Measurements from ENCODE around the gene RHOF.
"Not testable (repeated sequence)": the region's sequence is repeated elsewhere in the genome, so short reads cannot be mapped to it uniquely, and the experiment has no call there.

Gene RHOF

GRCh38 chr12:121794534-121795033, 1.1 kb upstream of the RHOF start:
- TF ChIP-seq CTCF (conservative IDR thresholded peaks at IDR 0.05; ENCODE audit: low read depth): peak; percentile 64; the same call in 1 of the 2 replicates
- peak overlapping the region; percentile 100 for H3K27ac ChIP-seq
- ChIA-PET POLR2A (ENCODE audit: low non-redundant PET) (interaction anchor here (0.6 to 2.2 kb wide), 3 partner anchors 9 to 17 kb away, joined by 3 to 12 read pairs (median 5); partner anchors contain the start of gene SETD1B), CTCF (interaction anchor here (0.5 to 7.9 kb wide), 41 partner anchors 8 to 482 kb away, joined by 3 to 212 read pairs (median 5); partner anchors contain the start of genes PSMD9, SETD1B and TMEM120B)
- DNase-seq (ENCODE audit: low spot score): no peak

- POLR2A ChIA-PET (ENCODE audit: low non-redundant PET): interaction anchor here (0.6 to 2.2 kb wide), 3 partner anchors 10 to 18 kb away, joined by 3 to 12 read pairs (median 5); partner anchors contain the start of gene SETD1B
- peak; percentile 85 for DNase-seq (ENCODE audit: low spot score)
- H3K27ac ChIP-seq: peak overlapping the region; percentile 100
- CTCF ChIA-PET: interaction anchor here (0.5 to 7.9 kb wide), 40 partner anchors 9 to 411 kb away, joined by 3 to 212 read pairs (median 4); partner anchors contain the start of genes PSMD9, SETD1B and TMEM120B
- peak; percentile 98 for TF ChIP-seq CTCF (conservative IDR thresholded peaks at IDR 0.05; ENCODE audit: low read depth)
These were observed 498 bp upstream of the RHOF start for GRCh38 chr12:121793838-121794533.

GRCh38 chr12:121792607-121793439, 665 bp downstream of the RHOF start:
- CTCF ChIA-PET: interaction anchor here (0.6 to 7.9 kb wide), 14 partner anchors 10 to 259 kb away, joined by 3 to 212 read pairs (median 9); partner anchors contain the start of genes PSMD9 and SETD1B
- no peak for DNase-seq (ENCODE audit: low spot score)
- TF ChIP-seq CTCF (conservative IDR thresholded peaks at IDR 0.05; ENCODE audit: low read depth): no peak
- H3K27ac ChIP-seq: peak overlapping the region; percentile 100
- POLR2A ChIA-PET (ENCODE audit: low non-redundant PET): no interaction called here

GRCh38 chr12:121791671-121792551, 1.6 kb downstream of the RHOF start:
- no peak for DNase-seq (ENCODE audit: low spot score)
- peak overlapping the region; percentile 100 for H3K27ac ChIP-seq
- ChIA-PET CTCF (interaction anchor here (1.0 to 7.9 kb wide), 6 partner anchors 14 to 239 kb away, joined by 3 to 212 read pairs (median 20); partner anchors contain the start of gene PSMD9), POLR2A (ENCODE audit: low non-redundant PET) (no interaction called here)
- TF ChIP-seq CTCF (conservative IDR thresholded peaks at IDR 0.05; ENCODE audit: low read depth): no peak

GRCh38 chr12:121790785-121791184, 2.7 kb downstream of the RHOF start:
- CTCF ChIA-PET: interaction anchor here (1.0 kb wide), 1 partner anchor 21 kb away, joined by 4 read pairs; no protein-coding TSS in a partner anchor
- DNase-seq (ENCODE audit: low spot score); H3K27ac ChIP-seq; POLR2A ChIA-PET (ENCODE audit: low non-redundant PET): not testable (repeated sequence)

Data from RWPE1 (cell line).